Measurements from ENCODE around the gene MSN.

DNA sequence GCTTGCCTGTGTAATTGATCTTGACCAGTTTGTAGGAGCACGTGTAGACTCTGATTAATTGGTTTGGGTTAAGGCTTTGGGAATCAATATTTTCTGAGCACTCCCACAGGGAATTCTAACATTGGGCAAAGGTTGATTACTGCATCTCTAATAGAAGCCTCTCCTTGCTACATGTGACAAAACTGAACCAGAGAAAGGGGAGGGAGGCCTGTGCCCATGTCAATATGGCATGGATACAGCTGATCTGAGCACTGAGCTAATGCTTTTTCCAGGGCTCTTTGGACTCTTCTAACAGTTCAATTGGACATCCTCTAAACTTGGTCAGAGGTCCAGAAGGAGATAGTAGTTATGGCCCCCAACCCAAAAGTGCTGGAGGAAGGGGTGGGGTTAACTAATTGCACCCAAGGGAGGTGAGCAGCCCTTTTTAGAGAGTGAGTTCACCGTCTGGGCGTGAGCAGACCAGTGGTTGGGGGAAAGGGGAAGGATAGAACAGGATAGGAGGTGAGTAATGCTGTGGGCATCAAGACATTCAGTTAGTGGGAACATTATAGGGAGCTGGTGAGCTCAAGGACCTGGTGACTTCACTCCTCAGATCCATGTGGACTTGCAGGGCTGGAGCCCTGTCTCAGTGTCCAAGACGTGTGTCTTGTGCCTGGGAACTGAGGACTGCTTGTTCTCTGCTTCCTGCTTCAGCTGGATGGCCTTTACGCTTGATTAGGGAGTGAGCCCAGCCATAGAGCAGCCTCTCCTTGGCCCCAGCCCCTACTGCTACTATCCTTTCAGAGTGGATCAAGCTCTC, 22.8 kb downstream of the MSN start:
- TF ChIP-seq, protein P1, sequence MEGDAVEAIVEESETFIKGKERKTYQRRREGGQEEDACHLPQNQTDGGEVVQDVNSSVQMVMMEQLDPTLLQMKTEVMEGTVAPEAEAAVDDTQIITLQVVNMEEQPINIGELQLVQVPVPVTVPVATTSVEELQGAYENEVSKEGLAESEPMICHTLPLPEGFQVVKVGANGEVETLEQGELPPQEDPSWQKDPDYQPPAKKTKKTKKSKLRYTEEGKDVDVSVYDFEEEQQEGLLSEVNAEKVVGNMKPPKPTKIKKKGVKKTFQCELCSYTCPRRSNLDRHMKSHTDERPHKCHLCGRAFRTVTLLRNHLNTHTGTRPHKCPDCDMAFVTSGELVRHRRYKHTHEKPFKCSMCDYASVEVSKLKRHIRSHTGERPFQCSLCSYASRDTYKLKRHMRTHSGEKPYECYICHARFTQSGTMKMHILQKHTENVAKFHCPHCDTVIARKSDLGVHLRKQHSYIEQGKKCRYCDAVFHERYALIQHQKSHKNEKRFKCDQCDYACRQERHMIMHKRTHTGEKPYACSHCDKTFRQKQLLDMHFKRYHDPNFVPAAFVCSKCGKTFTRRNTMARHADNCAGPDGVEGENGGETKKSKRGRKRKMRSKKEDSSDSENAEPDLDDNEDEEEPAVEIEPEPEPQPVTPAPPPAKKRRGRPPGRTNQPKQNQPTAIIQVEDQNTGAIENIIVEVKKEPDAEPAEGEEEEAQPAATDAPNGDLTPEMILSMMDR (conservative IDR thresholded peaks at IDR 0.05; ENCODE audit: low read depth, low read length), result no peak
- no peak for TF ChIP-seq EZH2 (IDR thresholded peaks at IDR 0.05; ENCODE audit: low read length, unreplicated experiment)

Data from PC-3 (cell line).